GM19099 (cell line): Measurements from ENCODE around the gene CTNNA1.

Experiments
- POLR2A ChIP-seq: IDR thresholded peaks from 3 replicates; pipeline ENCODE4 v1.6.1; 2011; ENCODE audit warnings: low read depth; ENCODE audit not compliant: insufficient read length; ENCODE audit errors: extremely low read depth

CTNNA1 gene

GRCh38 chr5:138948471-138949222 lies 195.4 kb downstream of the CTNNA1 start:
- no peak for TF ChIP-seq POLR2A

- no peak for TF ChIP-seq POLR2A
Measured at GRCh38 chr5:138949223-138949574, 196.0 kb downstream of the CTNNA1 start.

GRCh38 chr5:138949988-138950387 lies 196.8 kb downstream of the CTNNA1 start:
- TF ChIP-seq POLR2A: no peak

- no peak for TF ChIP-seq POLR2A
Measured at GRCh38 chr5:138950421-138951031, 197.3 kb downstream of the CTNNA1 start.

- no peak for TF ChIP-seq POLR2A
Measured at GRCh38 chr5:138951091-138951985, 198.1 kb downstream of the CTNNA1 start.

- no peak for TF ChIP-seq POLR2A
Measured at GRCh38 chr5:138951986-138952735, 198.9 kb downstream of the CTNNA1 start.

- TF ChIP-seq POLR2A: no peak
Measured at GRCh38 chr5:138952962-138953361, 199.7 kb downstream of the CTNNA1 start.

GRCh38 chr5:138953387-138954256 lies 200.4 kb downstream of the CTNNA1 start:
- TF ChIP-seq POLR2A: no peak

GRCh38 chr5:138954257-138955012 lies 201.2 kb downstream of the CTNNA1 start:
- no peak for TF ChIP-seq POLR2A

- TF ChIP-seq POLR2A: no peak
Measured at GRCh38 chr5:138955013-138955660, 201.9 kb downstream of the CTNNA1 start.

GRCh38 chr5:138955671-138956295 lies 202.6 kb downstream of the CTNNA1 start:
- no peak for TF ChIP-seq POLR2A

- TF ChIP-seq POLR2A: no peak
Measured at GRCh38 chr5:138956801-138957200, 203.6 kb downstream of the CTNNA1 start.
